ENCODE measurements around the gene CDK10. TPM values are rescaled to one million over a fixed set of nuclear protein-coding genes. Genes with fewer than 3 reads are reported as not detected.
"Not testable (repeated sequence)": the region's sequence is repeated elsewhere in the genome, so short reads cannot be mapped to it uniquely, and the experiment has no call there.

The CDK10 gene
- total and polyA plus RNA-seq, 2 donors, result 38.3 to 124 TPM

DNA sequence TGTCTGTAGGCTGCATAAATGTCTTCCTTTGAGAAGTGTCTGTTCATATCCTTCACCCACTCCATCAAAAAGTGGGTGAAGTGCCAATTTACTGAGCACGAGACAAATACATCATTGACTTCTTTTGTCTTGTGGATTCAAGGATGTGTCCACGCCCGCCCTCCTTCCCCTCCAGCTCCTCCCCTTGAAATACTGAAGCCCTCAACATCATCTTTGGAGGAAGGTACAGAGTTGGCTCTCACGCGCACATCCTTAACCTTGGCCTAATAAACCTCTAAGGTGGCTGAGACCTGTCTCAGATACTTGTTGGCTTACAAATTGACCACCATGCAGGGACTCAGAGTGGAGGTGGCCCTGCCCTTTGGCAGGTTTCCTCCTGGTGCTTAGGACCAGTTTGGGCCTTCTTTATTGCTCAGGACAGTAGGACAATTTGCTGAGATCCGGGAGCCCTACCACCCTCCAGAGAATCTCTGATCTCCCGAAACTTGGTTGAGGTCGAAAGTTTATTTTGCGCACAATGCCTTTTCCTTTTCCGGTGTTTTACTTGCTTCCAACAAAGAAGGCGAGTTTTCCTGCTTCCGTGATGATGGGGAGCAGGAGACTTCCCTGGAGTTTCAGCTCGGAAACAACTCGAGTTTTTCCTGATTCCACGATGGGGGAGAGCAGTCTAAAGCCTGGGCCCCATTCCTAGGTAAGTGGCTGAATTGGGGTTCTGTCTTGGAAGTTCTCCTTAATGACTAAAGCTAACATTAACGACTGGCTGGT, 14.1 kb upstream of the CDK10 start:
- 95% methylated on average over 16 of the region's 16 CpGs for WGBS
- DNase-seq (ENCODE audit: low read depth in 6 of 9, low spot score in 9 of 9), result no peak
- Histone ChIP-seq H3K27me3 (ENCODE audit: control insufficient read depth in 2 of 2, insufficient read depth in 1 of 2, low read length in 1 of 2) (no peaks in the 10 kb centered on the region), H3K4me3 (ENCODE audit: low read length in 2 of 2) (no peak overlapping the region), H3K36me3 (ENCODE audit: control insufficient read depth in 2 of 2, insufficient read depth in 2 of 2, low read length in 1 of 2) (no peaks in the 10 kb centered on the region), H3K27ac (ENCODE audit: low read depth in 1 of 2, low read length in 1 of 2) (no peak overlapping the region), H3K9me3 (ENCODE audit: control insufficient read depth in 2 of 2, insufficient read depth in 1 of 2, low read length in 1 of 2) (no peaks in the 10 kb centered on the region), H3K4me1 (ENCODE audit: control insufficient read depth in 2 of 2, insufficient read depth in 2 of 2, low read length in 2 of 2) (peaks cover 0 to 3% of the 10 kb centered on the region in 2 donors)

DNA sequence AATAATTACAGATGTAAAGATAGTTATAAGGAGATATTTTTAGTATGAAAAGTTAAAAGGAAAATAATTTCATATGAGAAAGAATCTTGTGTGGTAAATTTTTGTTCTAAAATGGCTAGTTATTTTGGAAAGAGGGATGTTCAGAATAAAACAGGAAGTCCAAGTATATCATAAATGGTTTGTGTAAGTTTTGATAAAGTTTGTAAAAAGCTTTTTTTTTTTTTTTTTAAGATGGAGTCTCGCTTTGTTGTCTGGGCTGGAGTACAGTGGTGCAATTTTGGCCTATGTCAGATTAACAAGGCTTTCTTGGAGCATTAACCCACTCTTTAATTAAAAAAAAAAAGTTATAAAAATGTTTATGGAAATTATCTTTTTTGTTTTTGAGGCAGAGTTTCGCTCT, 8.2 kb upstream of the CDK10 start:
- H3K4me3 ChIP-seq (ENCODE audit: low read length in 2 of 2), result no peak overlapping the region
- no peaks in the 10 kb centered on the region for H3K27me3 ChIP-seq (ENCODE audit: control insufficient read depth in 2 of 2, insufficient read depth in 1 of 2, low read length in 1 of 2)
- no peaks in the 10 kb centered on the region for H3K4me1 ChIP-seq (ENCODE audit: control insufficient read depth in 2 of 2, insufficient read depth in 2 of 2, low read length in 2 of 2)
- peaks cover 0 to 19% of the 10 kb centered on the region in 2 donors for H3K9me3 ChIP-seq (ENCODE audit: control insufficient read depth in 2 of 2, insufficient read depth in 1 of 2, low read length in 1 of 2)
- DNase-seq (ENCODE audit: low read depth in 6 of 9, low spot score in 9 of 9), result no peak
- no peaks in the 10 kb centered on the region for H3K36me3 ChIP-seq (ENCODE audit: control insufficient read depth in 2 of 2, insufficient read depth in 2 of 2, low read length in 1 of 2)
- 99% methylated on average over 2 of the region's 2 CpGs for WGBS
- H3K27ac ChIP-seq (ENCODE audit: low read depth in 1 of 2, low read length in 1 of 2), result no peak overlapping the region

GRCh38 chr16:89685916-89686315, 573 bp upstream of the CDK10 start:
- Histone ChIP-seq H3K27me3 (ENCODE audit: control insufficient read depth in 2 of 2, insufficient read depth in 1 of 2, low read length in 1 of 2) (no peaks in the 10 kb centered on the region), H3K9me3 (ENCODE audit: control insufficient read depth in 2 of 2, insufficient read depth in 1 of 2, low read length in 1 of 2) (peaks cover 0 to 18% of the 10 kb centered on the region in 2 donors), H3K4me3 (ENCODE audit: low read length in 2 of 2) (peak overlapping the region in 1 of 2 donors; percentile 92), H3K27ac (ENCODE audit: low read depth in 1 of 2, low read length in 1 of 2) (no peak overlapping the region), H3K36me3 (ENCODE audit: control insufficient read depth in 2 of 2, insufficient read depth in 2 of 2, low read length in 1 of 2) (peaks cover 11 to 13% of the 10 kb centered on the region in 2 donors), H3K4me1 (ENCODE audit: control insufficient read depth in 2 of 2, insufficient read depth in 2 of 2, low read length in 2 of 2) (peaks cover 11 to 17% of the 10 kb centered on the region in 2 donors)
- WGBS, result 92% methylated on average over 1 of the region's 1 CpG
- no peak for DNase-seq (ENCODE audit: low read depth in 6 of 9, low spot score in 9 of 9)

- Histone ChIP-seq H3K4me1 (ENCODE audit: control insufficient read depth in 2 of 2, insufficient read depth in 2 of 2, low read length in 2 of 2) (peaks cover 11 to 17% of the 10 kb centered on the region in 2 donors), H3K36me3 (ENCODE audit: control insufficient read depth in 2 of 2, insufficient read depth in 2 of 2, low read length in 1 of 2) (peaks cover 24 to 25% of the 10 kb centered on the region in 2 donors), H3K27ac (ENCODE audit: low read depth in 1 of 2, low read length in 1 of 2) (peak overlapping the region; percentile 78 to 97), H3K27me3 (ENCODE audit: control insufficient read depth in 2 of 2, insufficient read depth in 1 of 2, low read length in 1 of 2) (no peaks in the 10 kb centered on the region), H3K4me3 (ENCODE audit: low read length in 2 of 2) (peak overlapping the region; percentile 78 to 92), H3K9me3 (ENCODE audit: control insufficient read depth in 2 of 2, insufficient read depth in 1 of 2, low read length in 1 of 2) (peaks cover 0 to 15% of the 10 kb centered on the region in 2 donors)
- WGBS, result 25% methylated on average over 42 of the region's 42 CpGs
- DNase-seq (ENCODE audit: low read depth in 6 of 9, low spot score in 9 of 9), result no peak
These were observed 827 bp downstream of the CDK10 start for GRCh38 chr16:89687092-89687940.

- 96% methylated on average over 5 of the region's 5 CpGs for WGBS
- Histone ChIP-seq H3K4me3 (ENCODE audit: low read length in 2 of 2) (no peak overlapping the region), H3K9me3 (ENCODE audit: control insufficient read depth in 2 of 2, insufficient read depth in 1 of 2, low read length in 1 of 2) (peaks cover 0 to 15% of the 10 kb centered on the region in 2 donors), H3K4me1 (ENCODE audit: control insufficient read depth in 2 of 2, insufficient read depth in 2 of 2, low read length in 2 of 2) (peaks cover 11 to 17% of the 10 kb centered on the region in 2 donors), H3K36me3 (ENCODE audit: control insufficient read depth in 2 of 2, insufficient read depth in 2 of 2, low read length in 1 of 2) (peaks cover 31 to 34% of the 10 kb centered on the region in 2 donors), H3K27me3 (ENCODE audit: control insufficient read depth in 2 of 2, insufficient read depth in 1 of 2, low read length in 1 of 2) (no peaks in the 10 kb centered on the region), H3K27ac (ENCODE audit: low read depth in 1 of 2, low read length in 1 of 2) (no peak overlapping the region)
- no peak for DNase-seq (ENCODE audit: low read depth in 6 of 9, low spot score in 9 of 9)
These were observed 1.9 kb downstream of the CDK10 start for GRCh38 chr16:89688395-89688794.

GRCh38 chr16:89689142-89689541, 2.7 kb downstream of the CDK10 start:
- DNase-seq (ENCODE audit: low read depth in 6 of 9, low spot score in 9 of 9), result no peak
- no peak overlapping the region for H3K4me3 ChIP-seq (ENCODE audit: low read length in 2 of 2)
- H3K9me3 ChIP-seq (ENCODE audit: control insufficient read depth in 2 of 2, insufficient read depth in 1 of 2, low read length in 1 of 2), result peaks cover 0 to 15% of the 10 kb centered on the region in 2 donors
- no peaks in the 10 kb centered on the region for H3K27me3 ChIP-seq (ENCODE audit: control insufficient read depth in 2 of 2, insufficient read depth in 1 of 2, low read length in 1 of 2)
- 97% methylated on average over 13 of the region's 13 CpGs for WGBS
- peaks cover 11 to 17% of the 10 kb centered on the region in 2 donors for H3K4me1 ChIP-seq (ENCODE audit: control insufficient read depth in 2 of 2, insufficient read depth in 2 of 2, low read length in 2 of 2)
- H3K27ac ChIP-seq (ENCODE audit: low read depth in 1 of 2, low read length in 1 of 2), result no peak overlapping the region
- H3K36me3 ChIP-seq (ENCODE audit: control insufficient read depth in 2 of 2, insufficient read depth in 2 of 2, low read length in 1 of 2), result peaks cover 39 to 41% of the 10 kb centered on the region in 2 donors

DNA sequence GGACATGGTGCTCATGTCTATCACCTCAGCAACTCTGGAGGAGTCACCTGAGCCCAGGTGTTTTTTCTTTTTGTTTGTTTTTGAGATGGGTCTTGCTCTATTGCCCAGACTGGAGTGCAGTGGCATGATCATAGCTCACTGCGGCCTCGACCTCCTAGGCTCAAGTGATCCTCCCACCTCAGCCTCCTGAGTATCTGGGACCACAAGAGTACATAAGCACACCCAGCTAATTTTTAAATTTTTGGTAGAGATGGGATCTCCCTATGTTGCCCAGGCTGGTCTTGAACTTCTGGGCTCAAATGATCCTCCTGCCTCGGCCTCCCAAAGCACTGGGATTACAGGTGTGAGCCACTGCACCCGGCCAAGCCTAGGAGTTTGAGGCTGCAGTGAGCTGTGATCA, 3.1 kb downstream of the CDK10 start:
- 98% methylated on average over 4 of the region's 4 CpGs for WGBS
- peaks cover 11 to 17% of the 10 kb centered on the region in 2 donors for H3K4me1 ChIP-seq (ENCODE audit: control insufficient read depth in 2 of 2, insufficient read depth in 2 of 2, low read length in 2 of 2)
- not testable (repeated sequence) for H3K27me3 ChIP-seq (ENCODE audit: control insufficient read depth in 2 of 2, insufficient read depth in 1 of 2, low read length in 1 of 2); H3K27ac ChIP-seq (ENCODE audit: low read depth in 1 of 2, low read length in 1 of 2); H3K4me3 ChIP-seq (ENCODE audit: low read length in 2 of 2); DNase-seq (ENCODE audit: low read depth in 6 of 9, low spot score in 9 of 9)
- peaks cover 42 to 46% of the 10 kb centered on the region in 2 donors for H3K36me3 ChIP-seq (ENCODE audit: control insufficient read depth in 2 of 2, insufficient read depth in 2 of 2, low read length in 1 of 2)
- peaks cover 0 to 13% of the 10 kb centered on the region in 2 donors for H3K9me3 ChIP-seq (ENCODE audit: control insufficient read depth in 2 of 2, insufficient read depth in 1 of 2, low read length in 1 of 2)

DNA sequence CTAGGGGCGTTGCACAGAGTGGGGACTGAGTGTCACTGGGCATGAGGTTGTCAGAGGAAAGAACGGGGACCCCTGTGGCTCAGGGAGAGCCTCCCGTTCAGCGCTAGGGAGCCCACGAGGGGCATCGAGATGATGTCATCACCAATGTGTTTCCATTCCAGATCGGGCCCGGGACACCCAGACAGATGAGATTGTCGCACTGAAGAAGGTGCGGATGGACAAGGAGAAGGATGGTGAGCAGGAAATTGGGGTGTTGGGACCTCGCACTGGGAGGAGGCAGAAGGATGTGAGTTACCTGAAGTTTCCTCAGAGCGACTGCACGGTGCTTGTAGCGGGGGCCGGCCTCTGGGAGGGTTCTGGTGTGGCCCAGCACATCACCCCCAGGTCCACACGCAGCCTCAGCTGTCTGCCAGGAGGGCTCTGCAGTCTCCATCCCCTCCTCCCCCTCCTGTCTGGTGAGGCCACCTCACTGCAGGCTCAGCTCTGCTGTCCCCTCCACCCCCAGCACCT, 4.0 kb downstream of the CDK10 start:
- DNase-seq (ENCODE audit: low read depth in 6 of 9, low spot score in 9 of 9), result no peak
- Histone ChIP-seq H3K36me3 (ENCODE audit: control insufficient read depth in 2 of 2, insufficient read depth in 2 of 2, low read length in 1 of 2) (peaks cover 45 to 49% of the 10 kb centered on the region in 2 donors), H3K4me1 (ENCODE audit: control insufficient read depth in 2 of 2, insufficient read depth in 2 of 2, low read length in 2 of 2) (peaks cover 11 to 17% of the 10 kb centered on the region in 2 donors), H3K27ac (ENCODE audit: low read depth in 1 of 2, low read length in 1 of 2) (no peak overlapping the region), H3K9me3 (ENCODE audit: control insufficient read depth in 2 of 2, insufficient read depth in 1 of 2, low read length in 1 of 2) (peaks cover 0 to 6% of the 10 kb centered on the region in 2 donors), H3K4me3 (ENCODE audit: low read length in 2 of 2) (no peak overlapping the region), H3K27me3 (ENCODE audit: control insufficient read depth in 2 of 2, insufficient read depth in 1 of 2, low read length in 1 of 2) (no peaks in the 10 kb centered on the region)
- WGBS, result 95% methylated on average over 16 of the region's 16 CpGs
